ENCODE measurements around the gene TTLL3.

TTLL3 gene

GRCh38 chr3:9797196-9797945, 12.7 kb upstream of the TTLL3 start:
- no peak for ATAC-seq
- TF ChIP-seq ESRRG (CRISPR knock-in tag; IDR thresholded peaks at IDR 0.05), result no peak
- no peak for TF ChIP-seq OSR1 (CRISPR knock-in tag; IDR thresholded peaks at IDR 0.05)
- TF ChIP-seq PPARA (CRISPR knock-in tag; IDR thresholded peaks at IDR 0.05; ENCODE audit: borderline replicate concordance), result no peak
- TF ChIP-seq SNAI2 (CRISPR knock-in tag; IDR thresholded peaks at IDR 0.05), result no peak
- TF ChIP-seq TSHZ2 (CRISPR knock-in tag; IDR thresholded peaks at IDR 0.05), result no peak
- no peak for TF ChIP-seq ZNF8 (CRISPR knock-in tag; IDR thresholded peaks at IDR 0.05)
- no peak for TF ChIP-seq ISL1 (CRISPR knock-in tag; IDR thresholded peaks at IDR 0.05)
- TF ChIP-seq RARB (CRISPR knock-in tag; IDR thresholded peaks at IDR 0.05), result no peak
- TF ChIP-seq CSRNP3 (CRISPR knock-in tag; IDR thresholded peaks at IDR 0.05), result no peak
- TF ChIP-seq ZNF565 (CRISPR knock-in tag; conservative IDR thresholded peaks at IDR 0.05; ENCODE audit: low read depth), result no peak
- TF ChIP-seq POU6F1 (CRISPR knock-in tag; IDR thresholded peaks at IDR 0.05; ENCODE audit: borderline replicate concordance, low read depth), result no peak
- no peak for TF ChIP-seq ZNF70 (CRISPR knock-in tag; IDR thresholded peaks at IDR 0.05)
- TF ChIP-seq TCF4 (CRISPR knock-in tag; IDR thresholded peaks at IDR 0.05; ENCODE audit: borderline replicate concordance), result no peak
- TF ChIP-seq ZC3H10 (CRISPR knock-in tag; IDR thresholded peaks at IDR 0.05), result no peak
- no peak for TF ChIP-seq CREB5 (CRISPR knock-in tag; IDR thresholded peaks at IDR 0.05; ENCODE audit: low read depth)

- ATAC-seq, result peak; percentile 47; the same call in 2 of the 3 replicates
- no peak for TF ChIP-seq TOX (CRISPR knock-in tag; IDR thresholded peaks at IDR 0.05; ENCODE audit: borderline replicate concordance)
- TF ChIP-seq ZNF565 (CRISPR knock-in tag; conservative IDR thresholded peaks at IDR 0.05; ENCODE audit: low read depth), result no peak
- no peak for TF ChIP-seq POU6F1 (CRISPR knock-in tag; IDR thresholded peaks at IDR 0.05; ENCODE audit: borderline replicate concordance, low read depth)
- TF ChIP-seq CSRNP3 (CRISPR knock-in tag; IDR thresholded peaks at IDR 0.05), result no peak
- TF ChIP-seq ZC3H10 (CRISPR knock-in tag; IDR thresholded peaks at IDR 0.05), result no peak
- no peak for TF ChIP-seq PATZ1 (CRISPR knock-in tag; IDR thresholded peaks at IDR 0.05; ENCODE audit: borderline replicate concordance)
- TF ChIP-seq ZNF70 (CRISPR knock-in tag; IDR thresholded peaks at IDR 0.05), result no peak
- TF ChIP-seq CSDC2 (CRISPR knock-in tag; IDR thresholded peaks at IDR 0.05), result no peak
Measured at GRCh38 chr3:9800529-9800928, 9.5 kb upstream of the TTLL3 start.
